ENCODE measurements around the gene C6orf15.
"Not testable (repeated sequence)": the region's sequence is repeated elsewhere in the genome, so short reads cannot be mapped to it uniquely, and the experiment has no call there.

The C6orf15 gene

DNA sequence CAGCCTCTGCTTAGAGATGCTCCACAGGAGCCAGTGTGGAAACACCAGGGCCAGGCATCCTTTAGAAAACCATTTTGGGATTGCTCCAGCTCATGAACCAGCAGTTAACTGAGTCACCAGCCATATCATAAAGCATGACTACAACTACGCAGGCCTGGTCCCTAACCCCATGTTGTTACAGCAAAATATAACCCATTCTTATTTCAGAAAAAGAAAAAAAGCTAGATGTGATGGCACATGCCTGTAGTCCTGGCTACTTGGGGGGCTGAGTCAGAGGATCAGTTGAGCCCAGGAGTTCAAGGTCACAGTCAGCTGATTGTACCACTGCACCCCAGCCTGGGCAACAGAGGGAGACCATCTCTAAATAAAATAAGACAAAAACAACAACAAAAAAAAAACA is 36.8 kb downstream of the C6orf15 start:
- peaks cover 3% of the 10 kb centered on the region for H3K4me1 Mint-ChIP-seq
- H3K4me3 Mint-ChIP-seq = no peak overlapping the region
- H3K36me3 Mint-ChIP-seq (ENCODE audit: low read depth) = no peaks in the 10 kb centered on the region
- no peak for ATAC-seq
- H3K9me3 Mint-ChIP-seq = no peaks in the 10 kb centered on the region
- DNase-seq = no peak
- H3K27ac Mint-ChIP-seq = no peak overlapping the region
- no peaks in the 10 kb centered on the region for H3K27me3 Mint-ChIP-seq

- Mint-ChIP-seq H3K4me1 (peaks cover 4% of the 10 kb centered on the region), H3K4me3 (no peak overlapping the region), H3K36me3 (ENCODE audit: low read depth) (no peaks in the 10 kb centered on the region), H3K27me3 (no peaks in the 10 kb centered on the region), H3K27ac (no peak overlapping the region), H3K9me3 (no peaks in the 10 kb centered on the region)
- ATAC-seq (no peak), DNase-seq (no peak)
These were observed 38.0 kb downstream of the C6orf15 start for GRCh38 chr6:31074401-31074800.

DNA sequence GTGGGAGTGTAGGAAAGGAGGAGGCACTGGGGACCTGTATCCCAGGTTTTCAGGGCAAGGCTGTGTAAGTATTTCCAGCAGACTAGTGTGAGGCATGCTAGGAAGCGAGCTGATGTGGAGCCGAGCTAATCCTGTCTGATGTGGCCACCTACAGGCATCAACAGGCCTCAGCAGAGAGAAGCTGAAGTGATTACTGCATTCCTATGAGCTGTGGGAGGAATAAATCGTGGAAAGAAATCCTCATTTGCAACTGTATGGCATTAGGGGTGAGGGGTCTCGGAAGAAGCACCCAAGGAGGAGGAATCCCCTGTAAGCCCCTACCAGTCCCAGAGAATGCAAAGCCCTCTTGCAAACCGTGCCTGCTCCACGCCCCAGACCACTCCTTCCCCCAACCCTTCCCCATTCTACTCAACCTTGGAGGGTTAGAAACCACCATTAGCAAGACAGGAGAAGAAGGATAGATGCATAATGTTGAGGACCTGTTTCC is 41.6 kb downstream of the C6orf15 start:
- no peaks in the 10 kb centered on the region for H3K36me3 Mint-ChIP-seq (ENCODE audit: low read depth)
- no peak overlapping the region for H3K27ac Mint-ChIP-seq
- DNase-seq (no peak), ATAC-seq (no peak)
- H3K4me1 Mint-ChIP-seq = peaks cover 4% of the 10 kb centered on the region
- no peaks in the 10 kb centered on the region for H3K27me3 Mint-ChIP-seq
- no peak overlapping the region for H3K4me3 Mint-ChIP-seq
- H3K9me3 Mint-ChIP-seq = no peaks in the 10 kb centered on the region

GRCh38 chr6:31068669-31069340 is 43.6 kb downstream of the C6orf15 start:
- ATAC-seq (peak; percentile 95), DNase-seq (peak; percentile 80)
- peaks cover 4% of the 10 kb centered on the region for H3K4me1 Mint-ChIP-seq
- H3K27ac Mint-ChIP-seq = no peak overlapping the region
- peaks cover 5% of the 10 kb centered on the region for H3K27me3 Mint-ChIP-seq
- H3K36me3 Mint-ChIP-seq (ENCODE audit: low read depth) = no peaks in the 10 kb centered on the region
- H3K9me3 Mint-ChIP-seq = no peaks in the 10 kb centered on the region
- no peak overlapping the region for H3K4me3 Mint-ChIP-seq

- not testable (repeated sequence) for H3K36me3 Mint-ChIP-seq (ENCODE audit: low read depth); H3K4me1 Mint-ChIP-seq; ATAC-seq; H3K27me3 Mint-ChIP-seq; H3K27ac Mint-ChIP-seq; H3K9me3 Mint-ChIP-seq; DNase-seq; H3K4me3 Mint-ChIP-seq
These were observed 44.3 kb downstream of the C6orf15 start for GRCh38 chr6:31067891-31068668.

DNA sequence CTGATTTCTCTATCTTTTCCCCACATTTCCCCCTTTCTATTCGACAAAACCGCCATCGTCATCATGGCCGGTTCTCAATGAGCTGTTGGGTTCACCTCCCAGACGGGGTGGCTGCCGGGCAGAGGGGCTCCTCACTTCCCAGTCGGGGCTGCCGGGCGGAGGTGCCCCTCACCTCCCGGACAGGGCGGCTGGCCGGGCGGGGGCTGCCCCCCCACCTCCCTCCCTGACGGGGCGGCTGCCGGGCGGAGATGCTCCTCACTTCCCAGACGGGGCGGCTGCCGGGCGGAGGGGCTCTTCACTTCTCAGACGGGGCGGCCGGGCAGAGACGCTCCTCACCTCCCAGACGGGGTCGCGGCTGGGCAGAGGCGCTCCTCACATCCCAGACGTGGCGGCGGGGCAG is 45.3 kb downstream of the C6orf15 start:
- not testable (repeated sequence) for H3K4me3 Mint-ChIP-seq; H3K9me3 Mint-ChIP-seq; H3K27me3 Mint-ChIP-seq; H3K4me1 Mint-ChIP-seq; DNase-seq; H3K27ac Mint-ChIP-seq; ATAC-seq; H3K36me3 Mint-ChIP-seq (ENCODE audit: low read depth)

DNA sequence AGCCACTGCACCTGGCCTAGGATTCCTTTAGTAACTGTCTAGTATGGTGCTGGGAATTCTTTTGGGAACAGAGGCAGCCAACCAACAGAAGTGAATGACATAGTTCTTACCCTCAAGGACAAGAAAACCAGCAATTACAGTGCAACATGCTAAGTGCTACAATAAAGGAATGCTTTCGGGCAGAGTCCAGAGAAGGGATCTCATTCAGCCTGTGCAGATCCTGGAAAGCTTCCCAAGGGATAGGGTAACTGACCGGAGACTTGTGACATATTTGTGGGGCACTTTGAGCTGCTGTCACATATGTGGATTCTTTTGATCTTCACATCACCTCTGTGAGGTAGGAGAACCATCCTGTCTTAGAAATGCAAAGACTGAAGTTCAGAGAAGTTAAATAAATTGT is 46.8 kb downstream of the C6orf15 start:
- Mint-ChIP-seq H3K27ac (no peak overlapping the region), H3K4me1 (peaks cover 4% of the 10 kb centered on the region), H3K36me3 (ENCODE audit: low read depth) (no peaks in the 10 kb centered on the region), H3K27me3 (peaks cover 5% of the 10 kb centered on the region), H3K4me3 (no peak overlapping the region), H3K9me3 (no peaks in the 10 kb centered on the region)
- ATAC-seq (no peak), DNase-seq (no peak)

DNA sequence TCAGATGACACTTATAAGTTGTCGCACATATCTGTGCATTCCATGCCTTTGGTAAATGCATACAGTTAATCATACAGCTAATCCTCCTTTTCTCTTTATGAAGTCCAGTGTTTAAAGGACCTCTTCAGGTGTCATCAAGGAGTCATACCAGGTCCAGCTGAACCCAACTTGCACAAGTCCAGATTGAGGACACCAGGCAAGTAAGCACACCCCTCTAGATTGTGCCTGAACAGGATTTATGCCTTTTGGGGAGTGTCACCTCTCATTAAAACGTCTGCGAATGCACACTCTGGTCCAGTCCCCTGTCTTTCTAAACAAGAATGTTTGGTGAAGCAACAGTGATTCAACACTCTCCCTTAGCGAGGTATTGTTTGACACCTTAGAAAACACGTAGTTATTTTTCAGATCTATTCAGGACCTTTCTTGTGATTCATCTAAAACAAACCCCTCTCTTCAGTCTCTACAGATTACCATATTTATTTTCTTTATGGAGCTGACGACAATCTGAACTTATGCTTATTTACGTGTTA is 48.4 kb downstream of the C6orf15 start:
- H3K27me3 Mint-ChIP-seq = peaks cover 5% of the 10 kb centered on the region
- peaks cover under 1% of the 10 kb centered on the region for H3K4me1 Mint-ChIP-seq
- no peak overlapping the region for H3K4me3 Mint-ChIP-seq
- DNase-seq (no peak), ATAC-seq (no peak)
- H3K27ac Mint-ChIP-seq = no peak overlapping the region
- H3K36me3 Mint-ChIP-seq (ENCODE audit: low read depth) = no peaks in the 10 kb centered on the region
- H3K9me3 Mint-ChIP-seq = no peaks in the 10 kb centered on the region

Data from activated naive CD8-positive, alpha-beta T cell treated with anti-CD3 and anti-CD28 coated beads, Interleukin-2, amount 50 U/mL, for 24 hours (primary cell).